Inflammatory macrophage treated with lipopolysaccharide for 1 hour (primary cell): ENCODE results near the gene CSNK1G2.

Source experiments
- DNase-seq, 2 donors: peaks; one replicate each; pipeline ENCODE4 v3.0.0-alpha.2; 2020 to 2022

Gene CSNK1G2

DNA sequence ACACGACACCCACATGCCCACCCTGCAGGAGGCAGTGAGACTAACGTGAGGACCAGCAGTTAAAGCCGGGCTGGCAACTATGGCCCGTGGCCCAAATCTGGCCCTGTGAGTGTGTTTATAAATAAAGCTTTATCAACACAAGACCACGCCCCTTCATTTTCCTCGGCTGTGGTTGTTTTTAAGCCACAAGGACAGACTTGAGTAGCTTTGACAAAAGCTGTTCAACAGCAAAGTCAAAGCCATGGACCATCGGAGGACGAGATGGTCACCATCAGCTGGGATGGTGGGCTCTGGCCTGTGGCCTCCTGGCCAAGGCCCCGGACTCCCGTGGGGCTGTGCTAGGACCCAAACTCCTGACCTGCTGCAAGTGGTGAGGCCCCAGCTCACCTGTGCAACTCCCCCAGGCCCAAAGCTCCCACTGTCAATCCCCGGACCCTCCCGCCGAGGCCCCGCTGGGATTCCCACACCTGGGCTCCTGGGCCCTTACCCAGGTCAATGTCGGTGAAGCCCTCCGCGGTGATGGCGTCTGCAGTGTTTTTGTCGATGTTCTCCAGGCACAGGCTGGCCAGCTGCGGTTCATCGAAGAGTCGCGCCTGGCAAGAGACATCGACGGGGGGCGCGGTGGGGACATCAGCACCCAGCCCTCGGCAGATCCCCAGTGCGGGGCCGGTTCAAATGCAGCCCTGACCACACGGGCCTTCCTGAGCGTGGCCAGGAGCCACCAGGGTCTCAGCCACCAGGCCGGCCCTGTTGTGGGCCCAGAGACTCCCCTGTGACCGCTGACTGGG, 49.5 kb downstream of the CSNK1G2 start:
- DNase-seq: no peak

DNA sequence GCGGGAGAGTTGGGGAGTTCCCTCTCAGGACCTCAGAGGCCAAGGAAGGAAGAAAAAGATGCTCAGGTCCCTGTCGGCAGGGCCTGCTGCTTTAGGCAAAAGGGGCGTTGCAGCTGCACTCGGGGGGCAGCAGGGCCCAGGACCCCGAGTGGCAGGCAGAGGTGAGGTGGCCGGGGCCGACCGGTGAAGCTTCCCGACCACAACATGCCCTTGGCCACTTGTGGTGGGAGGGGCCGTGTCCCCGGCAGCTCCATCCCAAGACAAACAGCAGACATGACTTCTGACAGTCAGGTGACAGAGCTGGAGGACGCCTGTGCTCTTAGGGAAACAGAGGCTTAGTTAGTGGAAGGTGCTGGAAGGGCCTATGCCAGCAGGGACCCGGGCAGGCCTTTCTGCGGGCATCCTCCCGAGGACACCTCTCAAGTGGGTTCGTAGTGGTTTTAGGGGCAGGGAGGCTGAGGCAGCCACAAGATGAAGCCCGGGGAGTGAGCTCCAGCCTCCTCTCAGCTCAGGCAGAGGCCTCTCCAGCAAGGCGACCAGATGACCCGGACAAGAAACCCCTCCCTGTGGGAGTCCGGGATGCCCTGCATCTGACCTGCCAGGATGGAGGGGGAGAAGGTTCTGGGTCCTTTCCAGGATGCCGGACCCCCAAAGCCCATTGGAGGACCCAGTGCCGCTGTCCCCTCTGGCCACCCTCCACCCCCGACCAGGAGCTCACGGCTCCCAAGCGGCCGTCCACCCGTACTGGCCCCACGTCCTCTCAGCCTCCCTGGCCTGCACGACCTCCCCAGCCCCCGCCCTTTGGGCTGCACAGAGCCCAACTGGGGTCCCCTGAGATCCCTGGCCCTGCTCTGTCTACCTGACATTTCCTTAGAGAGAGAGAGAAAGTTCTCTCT, 50.3 kb downstream of the CSNK1G2 start:
- DNase-seq: no peak

DNA sequence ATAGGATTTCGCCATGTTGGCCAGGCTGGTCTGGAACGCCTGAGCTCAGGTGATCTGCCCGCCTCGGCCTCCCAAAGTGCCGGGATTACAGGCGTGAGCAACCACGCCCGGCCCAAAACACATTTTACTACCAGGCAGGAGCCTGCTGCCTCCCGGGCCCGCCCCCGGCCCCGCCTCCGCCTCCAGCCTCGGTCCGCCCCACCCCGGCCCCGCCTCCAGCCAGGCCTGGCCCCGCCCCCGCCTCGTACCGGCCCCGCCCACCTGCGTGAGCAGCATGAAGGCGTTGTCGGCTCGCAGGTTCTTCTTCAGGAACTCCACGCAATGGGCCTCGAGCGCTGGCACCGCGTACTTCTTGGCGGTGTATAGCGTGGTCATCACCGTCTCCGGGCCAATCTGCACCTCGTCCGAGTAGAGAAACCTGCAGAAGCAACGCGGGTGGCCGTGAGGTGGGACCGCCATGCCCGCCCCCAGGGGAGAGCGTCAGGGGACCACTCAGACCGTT, 51.8 kb downstream of the CSNK1G2 start:
- DNase-seq: peak in 1 of 2 donors; percentile 14

DNA sequence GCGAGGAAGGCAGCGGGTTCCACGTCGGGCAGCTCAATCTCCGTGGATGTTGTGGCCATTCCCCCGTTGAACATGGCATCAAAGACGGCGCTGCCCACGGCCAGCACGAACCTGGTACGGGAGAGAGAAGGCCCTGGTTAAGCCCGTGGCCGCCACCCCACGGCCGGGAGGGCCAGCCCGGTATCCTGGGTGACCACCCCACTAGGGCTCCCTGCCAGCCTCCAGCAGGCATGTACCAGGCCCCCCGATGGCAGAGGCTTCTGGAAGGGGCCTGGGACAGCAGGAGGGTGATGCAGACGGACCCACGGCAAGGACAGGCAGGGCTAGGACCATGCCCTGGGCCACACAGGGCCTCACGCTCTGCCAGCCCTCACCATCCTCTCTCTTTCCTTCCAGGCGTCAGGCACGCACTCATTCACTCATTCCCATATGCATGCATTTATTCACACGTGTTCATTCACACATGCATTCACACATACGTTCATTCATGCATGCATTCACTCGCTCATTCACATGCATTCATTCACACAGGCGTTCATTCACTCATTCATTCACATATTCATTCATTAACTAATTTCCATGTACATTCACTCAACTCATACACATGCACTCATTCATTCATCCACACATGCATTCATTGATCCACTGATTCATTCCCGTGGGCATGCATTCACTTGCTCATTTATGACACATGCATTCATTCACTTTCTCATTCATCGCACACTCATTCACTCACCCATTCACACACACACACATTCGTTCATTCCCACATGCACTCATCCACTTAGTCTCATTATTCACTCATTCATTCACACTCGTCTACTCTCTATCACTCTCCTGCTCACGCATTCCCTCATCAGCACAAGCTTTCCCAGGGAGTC, 56.6 kb downstream of the CSNK1G2 start:
- DNase-seq: no peak

DNA sequence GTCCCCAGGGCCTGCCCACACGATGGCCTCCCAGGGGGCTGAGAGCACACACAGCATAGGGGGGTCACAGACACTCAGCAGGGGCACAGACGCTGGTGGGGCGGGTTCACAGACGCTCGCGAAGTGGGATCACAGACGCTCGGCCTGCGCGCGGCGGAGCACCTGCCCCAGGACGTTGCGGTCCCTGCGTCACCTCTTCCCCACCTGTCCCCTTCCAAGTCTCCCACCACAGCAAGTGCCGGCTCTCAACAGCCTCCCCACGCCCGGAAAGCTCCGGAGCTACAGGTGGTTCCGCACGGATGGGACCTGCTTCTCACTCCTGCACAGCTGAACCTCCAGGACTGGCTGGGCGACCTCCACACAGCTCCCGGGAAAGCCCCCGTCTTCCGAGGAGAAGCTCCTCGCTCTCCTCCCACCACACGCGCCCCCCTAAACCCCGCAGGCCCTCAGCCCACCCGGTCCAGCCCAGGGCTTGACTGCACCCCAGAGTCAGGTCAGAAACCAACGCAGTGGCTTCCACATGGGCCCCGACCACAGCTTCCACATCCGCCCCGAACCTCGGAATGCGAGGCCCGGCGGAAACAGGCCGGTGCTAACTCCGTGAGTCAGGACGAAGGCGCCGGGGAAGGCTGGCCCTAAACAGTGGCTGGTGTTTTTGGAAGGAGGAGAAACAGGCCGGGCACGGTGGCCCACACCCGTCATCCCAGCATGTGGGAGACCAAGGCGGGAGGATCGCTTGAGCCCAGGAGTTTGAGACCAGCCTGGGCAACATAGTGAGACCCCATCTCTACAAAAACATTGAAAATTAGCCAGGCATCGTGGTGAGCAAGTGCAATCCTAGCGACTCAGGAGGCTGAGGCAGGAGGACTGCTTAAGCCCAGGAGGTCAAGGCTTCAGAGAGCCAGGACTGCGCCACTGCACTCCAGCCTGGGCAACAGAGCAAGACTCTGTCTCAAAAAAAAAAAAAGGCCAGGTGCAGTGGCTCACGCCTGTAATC, 58.0 kb downstream of the CSNK1G2 start:
- no peak for DNase-seq

DNA sequence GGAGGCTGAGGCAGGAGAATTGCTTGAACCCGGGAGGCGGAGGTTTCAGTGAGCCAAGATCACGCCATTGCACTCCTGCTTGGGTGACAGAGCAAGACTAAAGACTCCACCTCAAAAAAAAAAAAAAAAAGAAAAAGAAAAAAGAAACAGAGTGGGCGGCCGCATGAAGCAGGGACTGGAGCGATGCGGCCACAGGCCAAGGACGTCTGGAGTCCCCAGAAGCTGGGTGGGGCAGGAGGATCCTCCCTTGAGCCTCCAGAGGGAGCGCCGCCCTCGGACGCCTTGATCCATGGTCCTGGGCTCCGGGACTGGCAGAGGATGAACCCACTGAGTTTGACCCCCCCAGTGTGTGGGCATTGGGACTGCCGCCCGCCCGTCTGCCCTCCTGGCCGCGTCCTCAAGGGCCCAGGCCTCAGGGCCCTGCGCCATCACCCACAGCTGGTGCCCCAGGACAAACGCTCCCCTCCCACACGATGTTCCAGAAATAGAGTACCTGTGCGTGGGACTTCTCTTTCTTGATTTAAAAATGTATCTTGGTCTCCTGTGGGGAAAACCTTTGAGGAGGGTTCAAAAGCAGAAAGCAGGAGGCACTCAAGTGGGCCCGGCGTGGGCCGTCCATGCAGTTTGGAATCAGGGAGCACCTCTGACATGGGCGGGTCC, 59.0 kb downstream of the CSNK1G2 start:
- no peak for DNase-seq

DNA sequence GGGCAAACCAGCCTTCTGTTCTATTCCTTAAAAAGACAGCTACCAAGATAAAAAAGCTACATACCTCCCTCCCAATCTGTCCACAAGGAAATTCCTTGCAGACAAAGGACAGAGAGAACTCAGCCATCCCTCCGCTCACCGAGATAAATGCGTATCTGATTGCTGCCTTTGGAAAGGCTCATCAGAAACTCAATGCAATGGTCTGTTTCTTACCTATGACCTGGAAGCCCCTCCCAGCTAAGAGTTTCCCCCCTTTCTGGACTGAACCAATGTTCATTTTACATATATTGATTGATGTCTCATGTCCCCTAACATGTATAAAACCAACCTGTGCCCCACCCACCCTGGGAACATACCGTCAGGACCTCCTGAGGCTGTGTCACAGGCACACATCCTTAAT, 62.9 kb downstream of the CSNK1G2 start:
- DNase-seq: no peak

DNA sequence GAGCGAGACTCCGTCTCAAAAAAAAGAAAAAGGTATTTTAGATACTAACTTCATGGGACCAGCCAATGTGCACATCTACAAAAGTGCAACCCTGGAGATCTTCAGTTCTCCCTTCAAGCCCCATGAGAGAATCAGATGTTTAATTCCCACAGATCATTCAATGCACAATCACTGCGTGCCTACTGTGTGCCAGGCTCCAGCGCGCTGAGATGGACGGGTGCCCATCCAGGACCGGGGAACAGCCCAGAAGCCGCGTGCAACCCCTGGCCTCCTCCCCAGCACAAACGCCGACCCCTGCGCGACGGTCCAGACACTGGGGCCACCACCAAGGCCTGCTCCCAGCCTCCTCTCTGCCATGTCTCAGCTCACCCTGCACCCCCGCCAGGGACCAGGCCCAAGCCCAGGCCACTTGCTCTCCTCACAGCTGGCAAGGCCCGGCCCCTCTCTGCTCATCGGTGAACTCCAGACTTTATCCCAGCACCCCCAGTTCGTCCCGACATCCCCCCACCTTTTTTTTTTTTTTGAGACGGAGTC, 69.2 kb downstream of the CSNK1G2 start:
- no peak for DNase-seq

DNA sequence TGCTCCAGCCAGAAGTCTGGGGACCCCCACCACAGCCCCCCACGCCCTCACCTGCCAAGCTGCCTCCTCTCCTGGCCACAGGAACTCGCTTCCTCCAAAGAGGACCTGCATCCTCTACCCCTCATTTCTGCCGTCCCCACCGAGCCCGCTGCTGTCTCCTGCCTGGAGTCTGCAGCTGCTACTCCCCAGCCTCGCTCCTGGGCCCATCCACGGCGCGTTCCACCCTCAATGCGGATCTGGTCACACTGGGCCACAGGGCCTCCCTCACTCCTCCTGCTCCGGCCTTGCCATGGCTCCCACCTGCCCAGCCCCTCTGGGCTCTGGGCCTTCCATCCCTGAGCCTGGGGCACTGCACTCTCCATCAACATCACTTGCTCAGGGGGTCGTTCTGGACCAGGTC, 70.2 kb downstream of the CSNK1G2 start:
- no peak for DNase-seq

DNA sequence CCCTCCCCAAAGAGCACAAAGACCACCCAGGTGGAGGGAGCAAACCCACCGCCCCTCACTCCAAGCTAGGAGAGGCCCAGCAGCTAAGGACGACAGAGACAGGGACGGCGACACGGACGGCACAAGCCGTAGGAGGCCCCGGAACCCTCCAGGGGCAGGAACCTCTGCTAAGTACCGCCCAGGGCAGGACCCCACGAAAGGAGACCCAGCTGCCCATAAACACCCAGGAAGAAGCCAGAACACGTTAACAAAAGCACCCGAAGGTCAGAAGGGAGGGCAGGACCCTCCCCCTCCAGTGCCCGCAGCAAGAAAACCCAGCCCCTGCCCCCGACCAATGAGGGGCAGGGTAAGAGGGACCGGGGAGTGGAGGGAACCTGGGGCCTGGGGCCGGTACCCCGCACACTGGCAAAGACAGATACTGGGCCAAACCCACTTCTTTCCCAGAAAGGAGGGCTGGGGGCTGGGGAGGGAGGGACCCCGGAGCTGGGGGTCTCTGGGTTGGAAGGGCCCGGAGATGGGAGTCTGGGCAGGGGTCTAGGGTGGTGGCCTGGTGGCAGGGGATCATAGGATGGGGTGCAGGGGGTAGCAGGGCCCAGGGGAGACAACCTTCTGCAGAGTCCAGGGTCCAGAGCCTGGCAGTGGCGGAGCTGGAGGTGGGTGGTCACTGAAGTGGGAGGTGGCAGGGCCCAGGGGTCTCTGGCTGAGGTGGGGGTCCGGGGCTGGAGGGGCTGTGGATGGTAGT, 72.1 kb downstream of the CSNK1G2 start:
- no peak for DNase-seq

DNA sequence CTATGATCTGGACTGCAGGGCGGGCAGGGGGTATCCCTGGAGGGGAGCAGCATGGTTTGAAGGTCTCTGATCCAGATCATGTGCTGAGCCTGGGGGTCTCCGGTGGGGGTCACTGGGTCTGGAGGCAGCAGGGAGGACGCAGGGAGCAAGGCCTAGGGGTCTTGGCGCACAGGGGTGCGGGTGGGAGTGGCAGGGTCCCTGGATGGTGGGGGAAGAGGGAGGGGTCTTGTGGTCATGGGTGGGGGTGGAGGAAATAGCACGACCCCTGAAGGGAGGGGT, 72.7 kb downstream of the CSNK1G2 start:
- no peak for DNase-seq

DNA sequence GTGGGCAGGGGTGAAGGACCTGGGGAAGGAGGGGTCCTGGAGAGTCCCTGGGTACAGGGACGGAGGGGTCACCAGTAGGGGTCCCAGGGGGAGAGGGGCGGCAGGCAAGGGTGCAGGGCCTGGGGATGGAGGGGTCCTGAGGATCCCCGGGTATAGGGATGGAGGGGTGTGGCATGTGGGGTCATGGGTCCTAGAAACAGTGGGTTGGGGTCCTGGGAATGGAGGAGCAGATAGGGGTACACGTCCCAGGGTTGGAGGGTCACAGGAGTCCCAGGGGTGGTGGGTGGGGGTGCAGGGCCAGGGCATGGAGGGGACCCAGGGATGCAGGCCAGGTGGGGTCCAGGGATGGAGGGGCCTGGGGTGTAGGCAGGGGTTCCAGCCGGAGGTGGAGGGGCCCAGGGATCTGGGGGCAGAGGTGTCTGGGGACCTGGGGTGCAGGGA, 73.2 kb downstream of the CSNK1G2 start:
- DNase-seq: no peak

DNA sequence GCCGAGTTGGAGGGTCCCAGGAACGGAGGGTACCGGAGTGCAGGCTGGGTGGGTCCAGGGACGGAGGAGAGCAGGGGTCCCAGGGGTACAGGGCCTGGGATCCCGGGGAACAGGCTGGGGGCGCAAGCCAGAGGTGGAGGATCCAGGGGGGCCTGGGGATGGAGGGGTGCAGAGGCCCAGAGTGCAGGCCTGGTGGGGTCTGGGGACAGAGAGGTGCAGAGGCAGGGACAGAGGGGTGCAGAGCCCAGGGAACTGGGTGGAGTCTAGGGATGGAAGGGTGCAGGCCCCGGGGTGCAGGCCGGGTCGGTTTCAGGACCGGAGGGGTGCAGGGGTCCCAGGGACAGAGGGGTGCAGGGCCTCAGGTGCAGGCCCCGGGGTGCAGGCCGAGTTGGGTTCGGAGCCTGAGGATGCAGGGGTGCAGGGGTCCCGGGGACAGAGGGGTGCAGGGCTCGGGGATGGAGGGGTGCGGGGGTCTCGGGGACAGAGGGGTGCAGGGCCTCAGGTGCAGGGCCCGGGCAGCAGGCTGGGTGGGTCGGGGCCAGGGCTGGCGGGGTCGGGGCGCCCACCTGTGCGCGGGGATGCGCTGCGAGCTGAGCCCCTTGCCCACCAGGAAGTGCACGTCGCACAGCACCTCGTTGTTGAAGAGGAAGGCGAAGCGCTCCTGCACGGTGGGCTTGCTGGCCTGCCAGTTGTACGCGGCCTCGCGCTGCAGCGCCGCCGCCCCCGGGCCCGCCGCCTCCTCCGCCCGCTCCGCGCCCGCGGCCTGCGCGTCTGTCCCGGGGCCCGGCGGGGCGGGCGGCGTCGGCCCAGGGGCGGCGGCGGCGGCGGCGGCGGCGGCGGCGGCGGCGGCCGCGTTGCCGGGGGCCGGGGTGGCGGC, 74.0 kb downstream of the CSNK1G2 start:
- DNase-seq: no peak

DNA sequence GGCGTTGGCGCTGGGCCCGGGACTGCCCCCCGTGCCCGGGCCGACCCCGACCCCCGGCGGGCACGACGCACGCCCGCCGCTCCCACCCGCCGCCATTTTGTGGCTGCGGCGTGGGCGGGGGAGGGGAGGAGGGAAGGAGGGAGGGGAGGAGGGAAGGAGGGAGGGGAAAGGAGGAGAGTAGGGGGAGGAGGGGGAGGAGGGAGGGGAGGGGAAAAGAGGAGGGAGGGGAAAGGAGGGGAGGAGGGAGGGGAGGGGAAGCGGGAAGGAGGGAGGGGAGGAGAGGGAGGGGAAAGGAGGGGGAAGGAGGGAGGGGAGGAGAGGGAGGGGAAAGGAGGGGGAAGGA, 74.6 kb downstream of the CSNK1G2 start, which contains the start of gene BTBD2:
Gene BTBD2 (minus strand): TSS at position 107 of the 343 bp plus-strand sequence. CDS start 11 bp downstream, at position 96.
- peak; percentile 27 to 44 for DNase-seq

DNA sequence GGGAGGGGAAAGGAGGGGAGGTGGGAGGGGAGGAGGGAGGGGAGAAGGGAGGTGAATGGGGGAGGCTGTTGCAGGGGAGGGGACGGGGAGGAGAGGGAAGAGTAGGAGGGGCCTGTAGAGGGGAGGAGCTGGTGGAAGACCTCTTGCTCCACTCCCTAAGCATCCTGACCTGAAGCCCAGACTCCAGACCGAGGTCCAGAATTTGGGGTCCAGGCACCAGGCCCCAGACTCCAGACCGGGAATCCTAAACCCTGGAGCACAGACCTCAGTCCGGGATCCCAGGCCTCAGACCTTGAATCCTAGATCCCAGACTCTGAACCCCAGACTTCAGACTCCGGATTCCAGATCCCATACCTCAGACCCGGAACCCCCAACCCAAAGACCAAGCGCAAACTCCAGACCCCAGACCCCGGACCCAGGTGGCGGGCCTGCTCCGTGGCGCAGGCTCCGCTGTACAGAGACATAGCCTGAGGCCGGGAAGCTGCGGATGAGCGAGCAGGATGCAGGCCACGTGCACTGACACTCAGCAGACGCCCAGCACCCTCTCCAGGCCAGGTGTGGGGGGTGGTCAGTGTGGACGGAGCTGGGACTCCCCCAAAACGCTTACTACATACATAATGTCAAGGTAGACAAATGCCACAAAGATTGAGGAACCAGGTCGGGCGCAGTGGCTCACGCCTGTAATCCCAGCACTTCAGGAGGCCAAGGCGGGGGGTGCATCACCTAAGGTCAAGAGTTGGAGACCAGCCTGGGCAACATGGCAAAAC, 75.3 kb downstream of the CSNK1G2 start:
- DNase-seq: peak; percentile 30 to 51

DNA sequence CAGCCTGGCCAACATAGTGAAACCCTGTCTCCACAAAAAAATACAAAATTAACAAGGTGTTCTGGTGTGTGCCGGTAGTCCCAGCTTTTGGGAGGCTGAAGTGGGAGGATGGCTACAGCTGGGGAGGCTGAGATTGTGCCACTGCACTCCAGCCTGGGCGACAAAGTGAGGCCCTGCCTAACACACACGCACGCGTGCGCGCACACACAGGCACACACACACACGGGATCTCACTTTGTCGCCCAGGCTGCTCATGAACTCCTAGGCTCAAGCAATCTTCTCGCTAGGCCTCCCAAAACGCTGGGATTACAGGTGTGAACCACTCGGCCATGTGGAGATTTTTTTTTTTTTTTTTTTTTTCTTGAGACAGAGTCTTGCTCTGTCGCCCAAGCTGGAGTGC, 77.8 kb downstream of the CSNK1G2 start:
- DNase-seq: no peak

DNA sequence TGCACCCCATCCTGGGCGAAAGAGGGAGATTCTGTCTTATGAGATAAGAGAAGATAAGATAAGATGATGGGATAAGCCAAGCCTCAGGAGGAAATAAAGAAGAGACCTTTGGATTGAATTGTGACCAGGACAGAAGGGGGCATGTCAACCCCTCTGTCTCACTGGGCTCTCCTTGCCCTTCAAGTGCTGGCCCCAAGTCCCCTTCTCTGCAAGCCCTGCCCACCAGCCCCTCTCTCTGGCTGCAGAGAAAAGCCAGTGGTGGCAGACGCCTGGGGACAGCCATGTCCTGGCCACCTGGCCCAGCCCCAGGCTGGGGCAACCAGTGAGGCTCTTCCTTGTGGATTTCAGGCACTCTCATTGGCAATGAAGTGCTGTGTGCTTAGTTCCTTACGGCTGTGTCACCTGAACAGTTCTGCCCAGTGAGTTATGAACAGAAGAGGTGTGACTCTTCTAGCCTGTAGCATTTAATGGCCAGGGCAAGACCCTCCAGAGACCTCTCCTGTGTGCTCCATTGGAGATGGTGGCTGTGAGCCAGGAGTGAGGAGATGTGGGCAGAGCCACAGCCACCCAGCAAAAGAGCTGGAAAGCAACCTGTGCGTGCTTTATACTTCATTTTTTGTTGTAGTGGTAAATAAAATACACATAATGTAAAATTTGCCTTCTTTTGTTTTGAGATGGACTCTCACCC, 80.6 kb downstream of the CSNK1G2 start:
- no peak for DNase-seq

DNA sequence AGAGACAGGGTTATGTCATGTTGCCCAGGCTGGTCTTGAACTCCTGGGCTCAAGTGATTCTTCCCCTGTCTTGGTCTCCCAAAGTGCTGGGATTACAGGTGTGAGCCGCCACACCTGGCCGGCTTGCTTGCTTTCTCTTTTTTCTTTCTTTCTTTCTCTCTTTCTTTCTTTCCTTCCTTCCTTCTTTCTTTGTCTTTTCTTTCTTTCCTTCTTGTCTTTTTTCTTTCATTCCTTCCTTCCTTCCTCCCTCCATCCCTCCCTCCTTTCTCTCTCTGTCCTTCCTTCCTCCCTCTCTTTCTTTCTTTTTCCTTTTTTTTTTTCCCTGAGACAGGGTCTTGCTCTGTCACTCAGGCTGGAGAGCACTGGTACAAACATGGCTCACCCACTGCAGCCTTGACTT, 81.3 kb downstream of the CSNK1G2 start:
- no peak for DNase-seq
